Stomach (tissue), 9 donors: ENCODE results near the gene BMP6. TPM values are rescaled to one million over a fixed set of nuclear protein-coding genes. Genes with fewer than 3 reads are reported as not detected.

Source experiments
- DNase-seq, 2 donors: peaks; one replicate each; pipeline versions ENCODE4 v3.0.0 to v3.0.0-alpha.2; 2013 to 2019
- H3K27ac ChIP-seq, 5 donors: fragments of 200-600 bp in 4 of 5; sonication (generic) in 4 of 5; one replicate each; pipeline ENCODE4 v1.5.1; 2013 to 2019; ENCODE audit warnings: mild to moderate bottlenecking in 1 of 5, moderate library complexity in 1 of 5
- H3K27me3 ChIP-seq, 3 donors: fragments of 200-600 bp; sonication (generic); one replicate each; pipeline ENCODE4 v1.5.1; 2017 to 2019; ENCODE audit warnings: mixed run types in 1 of 3
- H3K36me3 ChIP-seq, 4 donors: fragments of 200-600 bp; sonication (generic); 1 replicate in 3 of 4; 2 replicates in 1 of 4; pipeline ENCODE4 v1.5.1; 2016 to 2019
- H3K4me1 ChIP-seq, 4 donors: fragments of 200-600 bp; sonication (generic); one replicate each; pipeline ENCODE4 v1.5.1; 2016 to 2019
- H3K4me3 ChIP-seq, 4 donors: fragments of 200-600 bp; sonication (generic) in 3 of 4; one replicate each; pipeline ENCODE4 v1.5.1; 2016 to 2019; ENCODE audit warnings: mild to moderate bottlenecking in 1 of 4
- H3K9me3 ChIP-seq, 4 donors: fragments of 200-600 bp; sonication (generic); one replicate each; pipeline ENCODE4 v1.5.1; 2016 to 2019
- CTCF ChIP-seq, 7 experiments: fragments of 450-650 bp in 4 of 7; fragments of 200-600 bp in 3 of 7; sonication (generic) in 3 of 7; IDR thresholded peaks; one replicate each; pipeline ENCODE4 v1.5.1; 2016 to 2019; ENCODE audit warnings: antibody characterized with exemption in 7 of 7, control low read depth in 2 of 7, mild to moderate bottlenecking in 1 of 7
- EP300 ChIP-seq: sonication (generic); formaldehyde crosslinking; IDR thresholded peaks from one replicate; pipeline ENCODE4 v1.6.1; 2017; ENCODE audit warnings: antibody characterized with exemption
- POLR2A ChIP-seq, 4 donors: fragments of 450-650 bp; IDR thresholded peaks; one replicate each; pipeline ENCODE4 v1.6.1; 2016; ENCODE audit warnings: antibody characterized with exemption in 4 of 4, control low read depth in 2 of 4, mild to moderate bottlenecking in 1 of 4, moderate library complexity in 1 of 4
- POLR2AphosphoS5 ChIP-seq, 3 donors: sonication (generic); formaldehyde crosslinking; IDR thresholded peaks; one replicate each; pipeline ENCODE4 v1.6.1; 2016; ENCODE audit warnings: antibody characterized with exemption in 3 of 3
- WGBS, 5 donors: extraction: QIAGEN DNeasy Blood & Tissue Kit in 3 of 5; methylation state at CpG; one replicate each; pipeline versions ENCODE4 v1.1.5 to v1.1.7; 2013 to 2018; 5-methylcytosine and 5-hydroxymethylcytosine counted together
- intact Hi-C: fragments of 100-400 bp; cut with DNase I; formaldehyde crosslinking; loops from one replicate; pipeline ENCODE4 v1.15.1; 2023; ENCODE audit warnings: low total_unique reads
- polyA plus RNA-seq, 3 donors: library from polyadenylated mRNA; stranded (reverse); fragments of 200-250 nt; gene quantifications; one replicate each; pipeline ENCODE4 v1.2.3, GENCODE V29; 2013
- total RNA-seq, 5 donors: library from RNA; depleted of rRNA; stranded (reverse); fragments of >200 nt; gene quantifications; one replicate each; pipeline versions ENCODE4 v1.1.0 to v1.2.3, GENCODE V29; 2014 to 2016
- donor health status: healthy with polysubstance abuse.
- donor health status: Bipolar disorder and iron deficiency.
- donor health status: healthy.

The BMP6 gene
- total and polyA plus RNA-seq, 8 donors = 0.50 to 15.8 (median 2.7) TPM; not detected in 1

GRCh38 chr6:7903673-7904072 lies 177.8 kb downstream of the BMP6 start:
- Histone ChIP-seq H3K4me3 (no peak overlapping the region), H3K9me3 (no peaks in the 10 kb centered on the region), H3K27me3 (no peaks in the 10 kb centered on the region), H3K4me1 (peaks cover 3 to 36% (median 22%) of the 10 kb centered on the region in 4 donors), H3K36me3 (peaks cover 41 to 62% (median 61%) of the 10 kb centered on the region in 4 donors), H3K27ac (no peak overlapping the region)
- TF ChIP-seq CTCF (IDR thresholded peaks at IDR 0.05) (no peak), POLR2AphosphoS5 (IDR thresholded peaks at IDR 0.05) (no peak), POLR2A (IDR thresholded peaks at IDR 0.05) (no peak), EP300 (no peak)
- DNase-seq = no peak
- WGBS, 5 donors = 83 to 94% (median 88%) methylated on average over 3 of the region's 3 CpGs
- intact Hi-C loops = no loop called here

- DNase-seq = no peak
- H3K9me3 ChIP-seq = no peaks in the 10 kb centered on the region
- TF ChIP-seq EP300 = no peak
- no peak for TF ChIP-seq CTCF (IDR thresholded peaks at IDR 0.05)
- TF ChIP-seq POLR2AphosphoS5 (IDR thresholded peaks at IDR 0.05) = no peak
- TF ChIP-seq POLR2A (IDR thresholded peaks at IDR 0.05) = no peak
- peaks cover 12 to 46% (median 34%) of the 10 kb centered on the region in 4 donors for H3K4me1 ChIP-seq
- peak overlapping the region in 1 of 5 donors; percentile 28 for H3K27ac ChIP-seq
- 78 to 89% (median 85%) methylated on average over 5 of the region's 5 CpGs for WGBS, 5 donors
- no peak overlapping the region for H3K4me3 ChIP-seq
- H3K27me3 ChIP-seq = no peaks in the 10 kb centered on the region
- H3K36me3 ChIP-seq = peaks cover 32 to 51% (median 50%) of the 10 kb centered on the region in 4 donors
- intact Hi-C loops = no loop called here
These were observed 178.9 kb downstream of the BMP6 start for GRCh38 chr6:7904654-7905319.

GRCh38 chr6:7905416-7905815 lies 179.5 kb downstream of the BMP6 start:
- TF ChIP-seq CTCF (IDR thresholded peaks at IDR 0.05) = no peak
- no peak for TF ChIP-seq POLR2AphosphoS5 (IDR thresholded peaks at IDR 0.05)
- TF ChIP-seq POLR2A (IDR thresholded peaks at IDR 0.05) = no peak
- no peak for TF ChIP-seq EP300
- Histone ChIP-seq H3K9me3 (no peaks in the 10 kb centered on the region), H3K4me1 (peaks cover 12 to 46% (median 34%) of the 10 kb centered on the region in 4 donors), H3K27ac (peak overlapping the region in 1 of 5 donors; percentile 28), H3K27me3 (no peaks in the 10 kb centered on the region), H3K36me3 (peaks cover 32 to 45% (median 44%) of the 10 kb centered on the region in 4 donors), H3K4me3 (no peak overlapping the region)
- WGBS, 5 donors = 71 to 88% (median 76%) methylated on average over 2 of the region's 2 CpGs
- DNase-seq = no peak
- intact Hi-C loops = no loop called here

GRCh38 chr6:7906741-7907140 lies 180.8 kb downstream of the BMP6 start:
- peaks cover 12 to 47% (median 40%) of the 10 kb centered on the region in 4 donors for H3K4me1 ChIP-seq
- TF ChIP-seq POLR2A (IDR thresholded peaks at IDR 0.05) = no peak
- TF ChIP-seq POLR2AphosphoS5 (IDR thresholded peaks at IDR 0.05) = no peak
- TF ChIP-seq EP300 = no peak
- no peak for TF ChIP-seq CTCF (IDR thresholded peaks at IDR 0.05)
- intact Hi-C loops = no loop called here
- H3K9me3 ChIP-seq = no peaks in the 10 kb centered on the region
- no peaks in the 10 kb centered on the region for H3K27me3 ChIP-seq
- H3K36me3 ChIP-seq = peaks cover 30 to 32% (median 31%) of the 10 kb centered on the region in 4 donors
- no peak for DNase-seq
- no peak overlapping the region for H3K4me3 ChIP-seq
- H3K27ac ChIP-seq = no peak overlapping the region
- 74 to 91% (median 81%) methylated on average over 4 of the region's 4 CpGs for WGBS, 5 donors
